WTC11 (cell line): ENCODE results near the gene CMTM1.
"Not testable (repeated sequence)": the region's sequence is repeated elsewhere in the genome, so short reads cannot be mapped to it uniquely, and the experiment has no call there.

Source experiments
- CTCF ChIP-seq: fragments of 200-600 bp; IDR thresholded peaks from 2 replicates; pipeline ENCODE4 v1.8.0; 2022; ENCODE audit warnings: antibody characterized with exemption
- ETV6 ChIP-seq: sonication (generic); formaldehyde crosslinking; IDR thresholded peaks from 2 replicates; pipeline ENCODE4 v1.8.1; 2022; ENCODE audit warnings: mild to moderate bottlenecking, missing genetic modification reagents
- FOXP1 ChIP-seq: sonication (generic); formaldehyde crosslinking; IDR thresholded peaks from 2 replicates; pipeline ENCODE4 v1.8.0; 2022; ENCODE audit warnings: missing genetic modification reagents, mild to moderate bottlenecking, moderate library complexity, borderline replicate concordance
- JUN ChIP-seq: sonication (generic); formaldehyde crosslinking; IDR thresholded peaks from 2 replicates; pipeline ENCODE4 v1.8.0; 2023; ENCODE audit warnings: mild to moderate bottlenecking, missing genetic modification reagents
- MAX ChIP-seq: sonication (generic); formaldehyde crosslinking; IDR thresholded peaks from 2 replicates; pipeline ENCODE4 v1.8.0; 2022; ENCODE audit warnings: mild to moderate bottlenecking, missing genetic modification reagents
- PREB ChIP-seq: sonication (generic); formaldehyde crosslinking; IDR thresholded peaks from 2 replicates; pipeline ENCODE4 v1.8.1; 2022; ENCODE audit warnings: mild to moderate bottlenecking, missing genetic modification reagents, moderate library complexity, borderline replicate concordance
- ZBTB43 ChIP-seq: sonication (generic); formaldehyde crosslinking; IDR thresholded peaks from 2 replicates; pipeline ENCODE4 v1.8.1; 2023; ENCODE audit warnings: mild to moderate bottlenecking, missing genetic modification reagents
- ZNF232 ChIP-seq: sonication (generic); formaldehyde crosslinking; IDR thresholded peaks from 2 replicates; pipeline ENCODE4 v1.8.0; 2022; ENCODE audit warnings: mild to moderate bottlenecking, missing genetic modification reagents
- ZNF396 ChIP-seq: fragments of 250-450 bp; sonication (Bioruptor Pico); IDR thresholded peaks from 2 replicates; pipeline ENCODE4 v1.8.0; 2021; ENCODE audit warnings: mild to moderate bottlenecking, moderate library complexity, borderline replicate concordance

- TF ChIP-seq CTCF; FOXP1; ZNF396 (CRISPR knock-in tag); PREB (CRISPR knock-in tag); JUN (CRISPR knock-in tag); ZBTB43; ETV6 (CRISPR knock-in tag); ZNF232 (CRISPR knock-in tag); MAX (CRISPR knock-in tag): not testable (repeated sequence)
Measured at GRCh38 chr16:66627611-66628378, 61.6 kb downstream of the CMTM1 start.
